Activated T-helper 2 cell treated with anti-CD3 and anti-CD28 coated beads, Interferon-gamma antibody, Interleukin-2, Interleukin-4, amounts not matched to agents 10 μg/mL and 5 μg/mL and 100 μg/mL, durations not matched to agents 14 hours and 24 hours and 36 hours (primary cell): ENCODE data around the gene GOLPH3. TPM values are rescaled to one million over a fixed set of nuclear protein-coding genes. Genes with fewer than 3 reads are reported as not detected.
"Not testable (repeated sequence)": the region's sequence is repeated elsewhere in the genome, so short reads cannot be mapped to it uniquely, and the experiment has no call there.

Experiments
- DNase-seq: peaks from one replicate; pipeline ENCODE4 v3.0.0; 2021; ENCODE audit warnings: low spot score
- H3K27ac Mint-ChIP-seq: one replicate; pipeline ENCODE4 v1.8.0; 2021; ENCODE audit warnings: mixed read lengths
- H3K27me3 Mint-ChIP-seq: one replicate; pipeline ENCODE4 v1.8.0; 2021; ENCODE audit warnings: low read depth, mixed read lengths
- H3K36me3 Mint-ChIP-seq: one replicate; pipeline ENCODE4 v1.8.0; 2021; ENCODE audit warnings: low read depth, mixed read lengths
- H3K4me1 Mint-ChIP-seq: one replicate; pipeline ENCODE4 v1.8.0; 2021; ENCODE audit warnings: low read depth, mixed read lengths
- H3K4me3 Mint-ChIP-seq: one replicate; pipeline ENCODE4 v1.8.0; 2021; ENCODE audit warnings: low read depth, mild to moderate bottlenecking, moderate library complexity, mixed read lengths
- H3K9me3 Mint-ChIP-seq: one replicate; pipeline ENCODE4 v1.8.0; 2021; ENCODE audit warnings: mixed read lengths
- intact Hi-C: fragments of 100-400 bp; cut with micrococcal nuclease; formaldehyde crosslinking; loops from one replicate; pipeline ENCODE4 v1.15.1; 2023
- total RNA-seq: library from RNA; stranded (reverse); gene quantifications from 2 replicates; pipeline ENCODE4 v1.2.3, GENCODE V29; 2022

The GOLPH3 gene
- total RNA-seq, result 80.1 and 81.5 TPM in 2 replicates

DNA sequence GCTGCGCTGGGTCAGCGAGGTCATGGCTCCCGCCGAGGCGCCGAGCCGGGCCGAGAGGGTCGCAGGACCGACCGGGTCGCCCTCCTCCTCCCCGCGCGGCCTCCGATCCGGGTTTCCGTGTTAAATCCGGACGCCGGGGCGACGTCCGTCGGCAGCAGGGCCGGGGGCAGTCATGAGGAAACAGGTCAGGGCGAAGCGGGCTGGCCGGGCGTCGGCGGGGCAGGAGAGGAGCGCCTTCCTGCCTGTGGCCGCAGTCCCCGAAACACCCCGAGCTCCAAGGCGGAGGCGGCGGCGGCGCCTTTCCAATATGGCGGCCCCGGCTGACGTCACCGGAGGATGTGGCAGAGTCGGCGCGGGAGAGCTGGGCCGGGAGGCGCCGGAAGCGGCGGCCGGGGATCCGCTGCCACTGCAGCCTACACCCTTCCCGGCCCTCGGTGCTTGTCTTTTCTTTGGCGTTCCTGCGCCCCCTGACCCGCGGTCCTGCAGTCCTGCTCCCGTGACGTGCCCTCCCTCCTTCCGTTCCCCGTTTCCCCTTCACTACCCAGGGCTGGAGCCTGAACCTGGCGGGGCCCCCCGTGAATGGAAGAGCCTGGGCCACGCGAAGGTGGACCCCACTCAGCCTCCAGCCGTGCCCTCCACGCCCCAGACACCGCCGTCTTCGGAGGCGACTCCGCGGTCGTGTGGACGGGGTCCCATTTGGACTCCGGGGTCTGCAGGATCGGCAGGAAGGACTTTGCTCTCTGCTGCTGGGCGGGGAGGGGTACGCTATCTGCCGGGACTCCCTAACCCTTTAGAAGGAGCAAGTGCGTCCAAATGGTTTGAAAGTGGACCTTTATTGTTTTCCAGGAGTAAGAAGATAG is at the start of gene GOLPH3:
GOLPH3 (minus strand) TSS at position 309 of the 860 bp plus-strand sequence; CDS start at position 24, 285 bp downstream.
- Mint-ChIP-seq H3K36me3 (peaks cover 46% of the 10 kb centered on the region), H3K27ac (peak within 1 kb of the TSS; percentile 99), H3K9me3 (peaks cover 4% of the 10 kb centered on the region), H3K4me3 (peak within 1 kb of the TSS; percentile 98), H3K27me3 (peaks cover 2% of the 10 kb centered on the region), H3K4me1 (peaks cover 29% of the 10 kb centered on the region)
- peak; percentile 90 for DNase-seq
- intact Hi-C loops, result loop anchor here (1.0 to 10.0 kb wide), 9 partner anchors 35 to 413 kb away; partner anchors contain the start of genes MTMR12, SUB1 and ZFR

DNA sequence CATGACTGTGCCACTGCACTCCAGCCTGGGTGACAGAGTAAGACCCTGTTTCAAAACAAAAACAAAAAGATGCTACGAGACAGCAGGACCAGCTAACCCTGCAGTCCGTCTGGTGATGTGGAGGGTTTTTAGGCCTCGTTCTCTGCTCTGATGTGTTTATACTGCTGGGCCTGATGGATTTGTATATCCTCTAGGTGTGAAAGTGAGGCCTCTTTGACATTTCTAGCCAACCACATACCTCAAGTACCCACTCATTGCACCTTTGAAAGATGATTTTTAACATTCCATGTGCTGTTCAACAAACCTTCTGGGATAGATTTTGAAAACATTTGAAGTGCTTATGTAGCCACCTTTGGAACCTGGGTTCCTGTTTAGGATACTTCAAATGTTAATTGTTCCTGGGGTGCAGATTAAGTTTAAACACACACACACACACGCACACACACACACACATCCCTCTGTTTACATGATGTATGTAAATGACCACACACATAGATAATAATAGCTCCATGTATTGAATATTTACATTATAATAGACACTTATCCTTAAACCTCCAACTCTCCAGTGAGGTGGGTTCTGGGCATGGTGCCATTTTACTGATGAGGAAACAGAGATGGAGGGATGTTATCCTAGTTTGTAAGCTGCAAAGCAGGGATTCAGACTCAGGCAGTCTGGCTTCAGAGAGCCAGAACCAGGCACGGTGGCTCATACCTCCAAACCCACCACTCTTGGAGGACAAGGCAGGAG is 48.8 kb upstream of the GOLPH3 start:
- H3K4me1 Mint-ChIP-seq, result peaks cover 6% of the 10 kb centered on the region
- no peak overlapping the region for H3K27ac Mint-ChIP-seq
- H3K9me3 Mint-ChIP-seq, result no peaks in the 10 kb centered on the region
- no peak overlapping the region for H3K4me3 Mint-ChIP-seq
- no peak for DNase-seq
- intact Hi-C loops, result no loop called here
- H3K27me3 Mint-ChIP-seq, result no peaks in the 10 kb centered on the region
- H3K36me3 Mint-ChIP-seq, result peaks cover 6% of the 10 kb centered on the region

DNA sequence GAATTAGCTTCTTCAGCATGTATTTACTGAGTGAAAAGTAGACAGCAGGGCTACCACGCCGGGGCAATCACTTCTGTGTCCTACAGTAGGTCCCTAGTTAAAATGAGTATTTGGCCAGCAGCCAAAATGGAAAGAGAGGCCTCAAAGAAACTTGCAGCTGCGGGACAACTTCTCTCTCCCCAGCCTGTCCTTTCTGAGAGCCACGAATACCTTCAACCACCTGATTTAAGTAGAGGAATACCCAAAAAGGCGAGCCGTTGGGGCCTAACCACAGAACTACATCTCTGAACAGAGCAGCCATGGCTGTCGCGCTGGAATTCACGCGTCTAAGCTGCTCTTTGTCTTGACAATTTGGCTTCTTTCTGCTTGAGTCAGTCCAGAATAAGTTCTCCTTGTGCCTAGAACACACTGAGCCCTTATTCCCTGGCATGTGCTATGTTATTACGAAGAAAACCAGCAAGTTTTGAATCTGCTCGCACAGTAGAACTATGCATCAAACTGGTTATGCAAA is 43.8 kb upstream of the GOLPH3 start:
- intact Hi-C loops, result no loop called here
- peaks cover 6% of the 10 kb centered on the region for H3K4me1 Mint-ChIP-seq
- H3K36me3 Mint-ChIP-seq, result no peaks in the 10 kb centered on the region
- H3K27ac Mint-ChIP-seq, result no peak overlapping the region
- no peaks in the 10 kb centered on the region for H3K9me3 Mint-ChIP-seq
- no peaks in the 10 kb centered on the region for H3K27me3 Mint-ChIP-seq
- DNase-seq, result no peak
- H3K4me3 Mint-ChIP-seq, result no peak overlapping the region

DNA sequence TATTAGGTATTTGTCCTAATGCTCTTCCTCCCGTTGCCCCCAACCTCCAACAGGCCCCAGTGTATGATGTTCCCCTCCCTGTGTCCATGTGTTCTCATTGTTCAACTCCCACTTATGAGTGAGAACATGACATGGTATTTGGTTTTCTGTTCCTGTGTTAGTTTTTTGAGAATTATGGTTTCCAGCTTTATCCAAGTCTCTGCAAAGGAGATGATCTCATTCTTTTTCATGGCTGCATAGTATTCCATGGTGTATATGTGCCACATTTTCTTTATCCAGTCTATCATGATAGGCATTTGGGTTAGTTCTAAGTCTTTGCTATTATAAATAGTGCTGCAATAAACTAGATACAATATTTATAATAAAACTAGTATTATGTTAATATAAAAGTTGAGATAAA is 40.2 kb upstream of the GOLPH3 start:
- not testable (repeated sequence) for H3K9me3 Mint-ChIP-seq, H3K36me3 Mint-ChIP-seq, H3K4me3 Mint-ChIP-seq, DNase-seq, H3K27ac Mint-ChIP-seq, H3K27me3 Mint-ChIP-seq
- H3K4me1 Mint-ChIP-seq, result peaks cover 16% of the 10 kb centered on the region
- intact Hi-C loops, result loop anchor here (5.0 kb wide), 1 partner anchor 98 kb away; the partner anchor contains the start of gene MTMR12

DNA sequence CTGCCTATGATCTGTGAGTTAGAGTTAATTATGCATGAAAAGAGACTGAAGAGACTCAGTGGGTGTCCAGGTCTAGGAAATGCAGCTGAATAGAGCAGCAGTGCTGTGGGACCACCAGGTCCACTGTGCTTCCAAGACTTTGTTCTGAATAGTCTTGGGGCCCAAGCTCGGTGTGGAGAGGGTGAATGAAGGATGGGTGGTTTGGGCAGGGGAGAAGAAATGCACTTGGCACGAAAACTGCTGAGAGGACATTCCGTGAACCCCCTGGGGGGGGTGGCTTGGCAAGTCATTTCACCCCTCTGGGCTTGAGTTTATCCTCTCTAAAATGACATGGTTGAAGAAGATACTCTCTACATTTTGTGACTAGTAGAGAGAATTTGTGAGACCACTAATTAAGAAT is 36.0 kb upstream of the GOLPH3 start:
- Mint-ChIP-seq H3K27me3 (no peaks in the 10 kb centered on the region), H3K4me1 (peaks cover 17% of the 10 kb centered on the region), H3K27ac (peak overlapping the region; percentile 85), H3K36me3 (peaks cover 3% of the 10 kb centered on the region), H3K9me3 (no peaks in the 10 kb centered on the region), H3K4me3 (no peak overlapping the region)
- intact Hi-C loops, result loop anchor here (2.0 to 5.0 kb wide), 2 partner anchors 93 to 102 kb away; partner anchors contain the start of gene MTMR12
- DNase-seq, result no peak

DNA sequence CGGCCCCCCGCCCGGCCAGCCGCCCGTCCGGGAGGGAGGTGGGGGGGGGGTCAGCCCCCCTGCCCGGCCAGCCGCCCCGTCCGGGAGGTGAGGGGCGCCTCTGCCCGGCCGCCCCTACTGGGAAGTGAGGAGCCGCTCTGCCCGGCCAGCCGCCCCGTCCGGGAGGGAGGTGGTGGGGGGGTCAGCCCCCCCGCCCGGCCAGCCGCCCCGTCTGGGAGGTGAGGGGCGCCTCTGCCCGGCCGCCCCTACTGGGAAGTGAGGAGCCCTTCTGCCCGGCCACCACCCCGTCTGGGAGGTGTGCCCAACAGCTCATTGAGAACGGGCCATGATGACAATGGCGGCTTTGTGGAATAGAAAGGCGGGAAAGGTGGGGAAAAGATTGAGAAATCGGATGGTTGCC is 34.7 kb upstream of the GOLPH3 start:
- H3K27ac Mint-ChIP-seq, H3K36me3 Mint-ChIP-seq, intact Hi-C loops, H3K9me3 Mint-ChIP-seq, H3K27me3 Mint-ChIP-seq, DNase-seq, H3K4me3 Mint-ChIP-seq: not testable (repeated sequence)
- H3K4me1 Mint-ChIP-seq, result peaks cover 17% of the 10 kb centered on the region

DNA sequence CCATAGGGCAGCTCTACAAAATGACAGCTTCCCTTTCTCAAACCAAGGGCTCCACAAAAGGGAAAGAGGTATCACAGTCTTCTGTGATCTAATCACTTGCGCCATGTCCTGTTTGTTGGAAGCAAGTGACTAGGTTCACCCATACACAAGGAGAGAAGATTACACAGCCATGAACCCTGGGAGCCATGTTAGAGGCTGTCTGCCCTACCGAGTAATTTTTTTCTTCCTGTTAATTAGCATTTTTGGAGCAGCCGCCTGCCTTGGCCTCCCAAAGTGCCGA is 33.2 kb upstream of the GOLPH3 start:
- H3K9me3 Mint-ChIP-seq, result no peaks in the 10 kb centered on the region
- H3K27ac Mint-ChIP-seq, result peak overlapping the region; percentile 38
- H3K36me3 Mint-ChIP-seq, result peaks cover 3% of the 10 kb centered on the region
- intact Hi-C loops, result no loop called here
- peaks cover 21% of the 10 kb centered on the region for H3K4me1 Mint-ChIP-seq
- DNase-seq, result no peak
- no peaks in the 10 kb centered on the region for H3K27me3 Mint-ChIP-seq
- no peak overlapping the region for H3K4me3 Mint-ChIP-seq

DNA sequence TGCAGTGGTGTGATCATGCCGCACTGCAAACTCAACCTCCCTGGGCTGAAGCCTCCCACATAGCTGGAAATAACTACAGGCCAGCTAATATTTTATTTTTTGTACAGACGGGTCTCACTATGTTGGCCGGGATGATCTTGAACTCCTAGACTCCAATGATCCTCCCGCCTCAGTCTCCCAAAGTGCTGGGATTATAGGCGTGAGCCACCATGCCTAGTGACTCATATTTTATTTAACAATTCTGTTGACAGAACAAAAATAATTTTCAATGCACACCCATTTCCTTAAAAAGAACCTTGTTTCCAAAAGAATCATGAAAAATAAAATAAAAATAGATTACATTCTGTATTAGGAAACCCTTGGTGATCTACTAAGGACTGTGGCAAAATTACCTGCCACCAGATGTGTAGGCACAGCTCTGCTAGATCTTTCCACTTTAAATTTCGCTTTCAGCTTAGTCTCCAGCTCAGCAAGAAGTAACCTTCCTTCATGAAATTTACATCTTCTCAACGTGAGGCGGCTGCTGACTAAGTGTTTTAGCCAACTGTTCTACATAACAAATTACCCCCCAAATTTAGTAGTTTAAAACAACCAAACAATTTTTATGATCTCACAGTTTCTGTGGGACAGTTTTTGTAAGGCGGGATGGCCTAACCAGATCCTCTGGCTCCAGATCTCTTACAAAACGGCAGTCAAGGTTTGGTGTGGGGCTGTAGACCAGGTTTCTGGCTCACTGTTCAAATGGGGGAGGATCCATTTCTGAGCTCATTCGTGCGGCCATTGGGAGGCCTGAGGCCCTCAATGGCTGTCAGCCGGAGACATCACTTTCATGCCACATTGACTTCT is 32.6 kb upstream of the GOLPH3 start:
- Mint-ChIP-seq H3K36me3 (peaks cover 3% of the 10 kb centered on the region), H3K27ac (peak overlapping the region; percentile 38), H3K27me3 (no peaks in the 10 kb centered on the region), H3K9me3 (no peaks in the 10 kb centered on the region), H3K4me3 (no peak overlapping the region), H3K4me1 (peaks cover 23% of the 10 kb centered on the region)
- intact Hi-C loops, result no loop called here
- DNase-seq, result no peak

DNA sequence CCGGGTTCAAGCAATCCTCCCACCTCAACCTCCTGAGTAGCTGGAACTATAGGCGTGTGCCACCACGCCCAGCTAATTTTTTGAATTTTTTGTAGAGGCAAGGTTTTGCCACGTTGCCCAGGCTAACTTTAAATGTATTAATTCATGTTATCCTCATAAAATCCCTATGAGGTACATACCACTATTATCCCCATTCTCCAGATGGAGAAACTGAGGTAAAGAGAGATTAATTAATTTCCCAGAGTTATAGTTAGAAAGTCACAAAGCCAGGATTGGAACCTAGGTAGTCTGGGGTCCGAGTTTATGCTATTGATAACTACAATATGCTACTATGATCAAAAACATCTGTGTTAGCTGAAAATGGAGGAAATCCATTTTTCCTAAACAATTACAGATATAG is 31.9 kb upstream of the GOLPH3 start:
- Mint-ChIP-seq H3K27me3 (no peaks in the 10 kb centered on the region), H3K9me3 (no peaks in the 10 kb centered on the region), H3K4me3 (no peak overlapping the region), H3K36me3 (peaks cover 3% of the 10 kb centered on the region), H3K27ac (no peak overlapping the region), H3K4me1 (peaks cover 21% of the 10 kb centered on the region)
- intact Hi-C loops, result no loop called here
- DNase-seq, result no peak

DNA sequence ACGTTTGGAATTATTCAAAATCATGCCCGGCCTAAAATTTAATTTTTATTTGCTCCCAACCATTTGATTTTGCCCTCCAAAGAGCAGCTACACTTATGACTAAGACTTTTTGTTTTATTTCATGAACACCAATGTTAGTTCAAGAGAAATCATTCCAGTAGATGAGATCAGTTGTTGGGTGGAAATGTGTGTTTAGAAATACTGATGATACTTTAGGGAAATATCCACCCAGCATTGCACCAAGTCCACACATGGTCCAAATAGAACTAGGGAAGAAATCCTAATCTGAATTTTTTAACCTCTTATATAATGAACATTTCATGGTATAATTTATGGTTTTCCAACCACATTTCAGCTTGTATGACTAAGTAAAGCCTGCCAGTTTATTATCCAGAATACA is 28.3 kb upstream of the GOLPH3 start:
- intact Hi-C loops, result no loop called here
- no peaks in the 10 kb centered on the region for H3K36me3 Mint-ChIP-seq
- no peak overlapping the region for H3K27ac Mint-ChIP-seq
- H3K27me3 Mint-ChIP-seq, result no peaks in the 10 kb centered on the region
- H3K9me3 Mint-ChIP-seq, result no peaks in the 10 kb centered on the region
- DNase-seq, result no peak
- no peak overlapping the region for H3K4me3 Mint-ChIP-seq
- peaks cover 10% of the 10 kb centered on the region for H3K4me1 Mint-ChIP-seq

DNA sequence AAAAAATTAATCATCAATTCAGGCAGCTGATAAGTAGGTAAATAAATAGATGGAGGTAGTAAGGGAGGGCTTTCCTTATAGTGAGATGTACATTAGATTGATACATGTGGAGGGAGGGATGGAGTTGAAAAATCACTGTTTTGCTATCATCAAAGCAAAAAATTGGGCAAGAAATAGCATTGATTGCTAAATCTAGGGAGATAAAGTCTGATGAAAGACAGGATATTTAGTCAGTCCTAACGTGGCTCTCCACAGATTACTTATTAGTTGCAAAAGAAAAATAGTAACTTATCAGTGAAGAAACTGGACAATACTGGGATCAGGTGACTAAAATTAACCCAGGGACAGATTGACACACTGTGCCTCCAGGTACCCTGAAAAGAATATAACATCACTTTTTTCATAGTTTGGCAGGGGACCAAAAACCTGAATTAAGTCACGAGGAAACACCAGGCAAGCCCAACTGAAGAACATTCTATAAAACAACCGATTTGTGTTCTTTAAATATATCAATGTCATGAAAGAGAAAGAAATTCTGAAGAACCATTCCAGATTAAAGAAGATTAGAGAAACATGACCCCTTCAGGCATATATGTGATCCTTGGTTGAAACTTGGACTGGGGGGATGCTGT is 27.1 kb upstream of the GOLPH3 start:
- H3K36me3 Mint-ChIP-seq, result no peaks in the 10 kb centered on the region
- no peak overlapping the region for H3K4me3 Mint-ChIP-seq

DNA sequence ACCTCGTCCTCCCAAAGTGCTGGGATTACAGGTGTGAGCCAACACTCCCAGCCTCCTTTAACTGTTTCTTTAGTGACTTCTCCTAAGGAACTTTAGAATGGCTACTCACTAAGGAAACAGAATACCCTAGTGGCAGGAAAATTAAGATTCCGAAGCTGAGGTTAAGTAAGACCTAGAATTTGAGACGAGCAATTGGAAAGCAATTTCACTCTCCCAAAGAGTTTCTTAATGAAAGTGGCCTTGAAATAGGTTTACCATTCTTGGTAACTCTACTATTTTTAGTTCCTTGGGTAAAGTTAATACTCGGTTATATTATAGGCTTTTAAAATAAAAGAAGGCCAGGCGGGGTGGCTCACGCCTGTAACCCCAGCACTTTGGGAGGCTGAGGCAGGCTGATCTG is 22.9 kb upstream of the GOLPH3 start:
- intact Hi-C loops, result no loop called here

More for the DNA sequence above, 27.1 kb upstream of the GOLPH3 start:
- no peak for DNase-seq
- Mint-ChIP-seq H3K27me3 (no peaks in the 10 kb centered on the region), H3K4me1 (peaks cover 6% of the 10 kb centered on the region), H3K27ac (no peak overlapping the region), H3K9me3 (no peaks in the 10 kb centered on the region)
- intact Hi-C loops, result no loop called here

More for the DNA sequence above, 22.9 kb upstream of the GOLPH3 start:
- Mint-ChIP-seq H3K27ac (no peak overlapping the region), H3K27me3 (peaks cover 4% of the 10 kb centered on the region), H3K4me3 (no peak overlapping the region), H3K36me3 (no peaks in the 10 kb centered on the region), H3K4me1 (peaks cover 6% of the 10 kb centered on the region), H3K9me3 (no peaks in the 10 kb centered on the region)
- no peak for DNase-seq
